Measurements from ENCODE around the gene EXOC3L4.

GRCh38 chr14:103109535-103110441 is 15.3 kb downstream of the EXOC3L4 start:
- TF ChIP-seq, protein P1, sequence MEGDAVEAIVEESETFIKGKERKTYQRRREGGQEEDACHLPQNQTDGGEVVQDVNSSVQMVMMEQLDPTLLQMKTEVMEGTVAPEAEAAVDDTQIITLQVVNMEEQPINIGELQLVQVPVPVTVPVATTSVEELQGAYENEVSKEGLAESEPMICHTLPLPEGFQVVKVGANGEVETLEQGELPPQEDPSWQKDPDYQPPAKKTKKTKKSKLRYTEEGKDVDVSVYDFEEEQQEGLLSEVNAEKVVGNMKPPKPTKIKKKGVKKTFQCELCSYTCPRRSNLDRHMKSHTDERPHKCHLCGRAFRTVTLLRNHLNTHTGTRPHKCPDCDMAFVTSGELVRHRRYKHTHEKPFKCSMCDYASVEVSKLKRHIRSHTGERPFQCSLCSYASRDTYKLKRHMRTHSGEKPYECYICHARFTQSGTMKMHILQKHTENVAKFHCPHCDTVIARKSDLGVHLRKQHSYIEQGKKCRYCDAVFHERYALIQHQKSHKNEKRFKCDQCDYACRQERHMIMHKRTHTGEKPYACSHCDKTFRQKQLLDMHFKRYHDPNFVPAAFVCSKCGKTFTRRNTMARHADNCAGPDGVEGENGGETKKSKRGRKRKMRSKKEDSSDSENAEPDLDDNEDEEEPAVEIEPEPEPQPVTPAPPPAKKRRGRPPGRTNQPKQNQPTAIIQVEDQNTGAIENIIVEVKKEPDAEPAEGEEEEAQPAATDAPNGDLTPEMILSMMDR (conservative IDR thresholded peaks at IDR 0.05; ENCODE audit: low read length), result no peak
- TF ChIP-seq EZH2phosphoT487 (IDR thresholded peaks at IDR 0.05; ENCODE audit: borderline replicate concordance, low read depth, low read length), result no peak

All from OCI-LY7 (cell line).